H1 (cell line): Measurements from ENCODE around the gene SLC66A2. TPM values are rescaled to one million over a fixed set of nuclear protein-coding genes. Genes with fewer than 3 reads are reported as not detected.

Source experiments
- BCL11A ChIP-seq, 2 experiments: IDR thresholded peaks; one replicate each; pipeline ENCODE4 v1.6.1; 2011; ENCODE audit warnings: low read depth in 2 of 2, low read length in 2 of 2, mild to moderate bottlenecking in 2 of 2
- CHD2 ChIP-seq: IDR thresholded peaks from 2 replicates; pipeline ENCODE4 v1.6.1; 2012; ENCODE audit warnings: low read length, improper control_type of control experiment
- CHD7 ChIP-seq: fragments of 300-600 bp; sonication (generic); IDR thresholded peaks from 2 replicates; pipeline ENCODE4 v1.7.1; 2012; ENCODE audit warnings: low read length, moderate library complexity, mild to moderate bottlenecking, inconsistent platforms; ENCODE audit not compliant: insufficient replicate concordance
- EZH2 ChIP-seq: fragments of 200-600 bp; sonication (generic); IDR thresholded peaks from 2 replicates; pipeline ENCODE4 v1.7.1; 2012; ENCODE audit warnings: low read depth, mild to moderate bottlenecking, moderate library complexity, low read length, inconsistent platforms; ENCODE audit not compliant: severe bottlenecking
- HDAC6 ChIP-seq: IDR thresholded peaks from one replicate; pipeline ENCODE4 v1.7.1; 2012; ENCODE audit warnings: low read depth, mild to moderate bottlenecking, inconsistent platforms, low read length, moderate library complexity
- TBP ChIP-seq: IDR thresholded peaks from 2 replicates; pipeline ENCODE4 v1.6.1; 2011; ENCODE audit warnings: low read depth, low read length, improper control_type of control experiment
- polyA plus RNA-seq, 7 experiments: library from polyadenylated mRNA; depleted of rRNA in 3 of 7; stranded (reverse) in 5 of 7; unstranded in 2 of 7; fragments of >200 nt in 5 of 7; fragments of 200-250 nt in 2 of 7; gene quantifications; 1 replicate in 5 of 7; 2 replicates in 1 of 7; 4 replicates in 1 of 7; pipeline versions ENCODE4 v1.2.1 to v1.2.3, GENCODE V29; 2011 to 2013; ENCODE audit warnings: missing spikeins in 2 of 7, mixed read lengths in 2 of 7
- total RNA-seq: library from RNA; stranded (reverse); fragmentation: NEBNext Ultra II Directional; extraction: Animal tissue kit (Norgen Biotek cat#: 25700); gene quantifications from 2 replicates; pipeline ENCODE4 v1.2.1, GENCODE V29; 2021

SLC66A2 gene
- total and polyA plus RNA-seq, 2 of the 8 experiments (the other 6 are each of a cell fraction or from before 2014, with no cell fraction given), result 15.0 to 18.9 TPM

GRCh38 chr18:79887181-79888000 lies 64.1 kb downstream of the SLC66A2 start (continued):
- TF ChIP-seq CHD7 (no peak), EZH2 (no peak), CHD2 (no peak), HDAC6 (no peak), BCL11A (IDR thresholded peaks at IDR 0.05; ENCODE audit: low read depth in 2 of 2, low read length in 2 of 2) (no peak), TBP (no peak)
- TF ChIP-seq, all 59 proteins: peak for 0
